SK-N-SH (cell line): ENCODE data around the gene PDIA6. TPM values are rescaled to one million over a fixed set of nuclear protein-coding genes. Genes with fewer than 3 reads are reported as not detected.

Experiments
- CTCF ChIA-PET: fragments of 300-600, 350-600 bp; formaldehyde crosslinking; extraction: SDS; loops from one replicate; lab custom pipeline; 2021; lab: Yijun Ruan, JAX
- POLR2A ChIA-PET: fragments of 350-600 bp; sonication (Branson Sonifier 250); formaldehyde crosslinking; extraction: SDS; loops from one replicate; lab custom pipeline; 2020; ENCODE audit warnings: antibody characterized with exemption, inconsistent platforms; lab: Yijun Ruan, JAX
- DNase-seq: peaks from one replicate; pipeline ENCODE4 v3.0.0; 2012
- H2AFZ ChIP-seq: fragments of 200-600 bp; sonication (generic); 2 replicates; pipeline ENCODE4 v1.8.1; 2016; ENCODE audit warnings: antibody characterized with exemption, mild to moderate bottlenecking, low read depth
- H3F3A ChIP-seq: fragments of 200-600 bp; sonication (generic); replicated peaks from 2 replicates; pipeline ENCODE3; 2016; ENCODE audit warnings: antibody characterized with exemption, mild to moderate bottlenecking; ENCODE audit not compliant: insufficient read depth
- H3K27ac ChIP-seq, 2 experiments: fragments of 200-500 bp in 1 of 2; fragments of 200-600 bp in 1 of 2; sonication (Bioruptor generic) in 1 of 2; sonication (generic), shearing (Covaris generic) in 1 of 2; 2 replicates each; pipeline versions ENCODE4 v1.5.1 to v1.6.1; 2014 to 2016; ENCODE audit warnings: low read depth in 2 of 2, inconsistent platforms in 1 of 2, low read length in 1 of 2, mild to moderate bottlenecking in 1 of 2, mixed read lengths in 1 of 2
- H3K27me3 ChIP-seq: fragments of 200-600 bp; sonication (generic), shearing (Covaris generic); 2 replicates; pipeline ENCODE4 v1.6.1; 2016; ENCODE audit warnings: mixed run types; ENCODE audit not compliant: insufficient read depth
- H3K36me3 ChIP-seq, 2 experiments: fragments of 200-500 bp in 1 of 2; fragments of 200-600 bp in 1 of 2; sonication (Bioruptor generic) in 1 of 2; sonication (generic) in 1 of 2; replicated peaks in 1 of 2; 2 replicates each; pipeline versions ENCODE3 to v1.5.1; 2014 to 2016; ENCODE audit warnings: low read length in 1 of 2, mild to moderate bottlenecking in 1 of 2; ENCODE audit not compliant: insufficient read depth in 2 of 2, control insufficient read depth in 1 of 2
- H3K4me1 ChIP-seq, 2 experiments: fragments of 200-500 bp in 1 of 2; fragments of 200-600 bp in 1 of 2; sonication (Bioruptor generic) in 1 of 2; sonication (generic), shearing (Covaris generic) in 1 of 2; 2 replicates each; pipeline versions ENCODE4 v1.5.1 to v1.6.1; 2014 to 2016; ENCODE audit warnings: low read depth in 1 of 2, low read length in 1 of 2, mixed run types in 1 of 2; ENCODE audit not compliant: insufficient read depth in 2 of 2, control insufficient read depth in 1 of 2
- H3K4me2 ChIP-seq: fragments of 200-600 bp; sonication (generic), shearing (Covaris generic); 2 replicates; pipeline ENCODE4 v1.6.1; 2017; ENCODE audit warnings: mixed run types
- H3K4me3 ChIP-seq, 2 experiments: fragments of 200-500 bp in 1 of 2; fragments of 200-600 bp in 1 of 2; sonication (Bioruptor generic) in 1 of 2; sonication (generic), shearing (Covaris generic) in 1 of 2; 2 replicates each; pipeline versions ENCODE4 v1.5.1 to v1.8.1; 2014 to 2016; ENCODE audit warnings: low read depth in 2 of 2, inconsistent platforms in 1 of 2, low read length in 1 of 2, mild to moderate bottlenecking in 1 of 2, mixed read lengths in 1 of 2, moderate library complexity in 1 of 2
- H3K79me2 ChIP-seq: fragments of 200-600 bp; sonication (generic); 2 replicates; pipeline ENCODE4 v1.8.1; 2017; ENCODE audit warnings: mild to moderate bottlenecking; ENCODE audit not compliant: insufficient read depth
- H3K9ac ChIP-seq: fragments of 200-600 bp; sonication (generic); 2 replicates; pipeline ENCODE4 v1.6.1; 2017; ENCODE audit warnings: mixed run types
- H3K9me2 ChIP-seq: fragments of 200-600 bp; sonication (generic); 2 replicates; pipeline ENCODE4 v1.6.1; 2017; ENCODE audit warnings: mixed run types
- H3K9me3 ChIP-seq: fragments of 200-600 bp; sonication (generic); 2 replicates; pipeline ENCODE4 v1.6.1; 2017; ENCODE audit warnings: mixed run types, mild to moderate bottlenecking, moderate library complexity
- H4K20me1 ChIP-seq: fragments of 200-600 bp; sonication (generic); 2 replicates; pipeline ENCODE4 v1.6.1; 2017; ENCODE audit warnings: mild to moderate bottlenecking, mixed run types; ENCODE audit not compliant: insufficient read depth
- EP300 ChIP-seq, 2 experiments: IDR thresholded peaks; 2 replicates each; pipeline versions ENCODE4 v1.4.0 to v1.6.1; 2012; ENCODE audit warnings: borderline replicate concordance in 1 of 2, low read depth in 1 of 2, low read length in 1 of 2
- GATA2 ChIP-seq: sonication (generic); formaldehyde crosslinking; IDR thresholded peaks from 2 replicates; pipeline ENCODE4 v1.5.0; 2020; ENCODE audit warnings: mild to moderate bottlenecking, missing genetic modification reagents
- MEF2A ChIP-seq: IDR thresholded peaks from 2 replicates; pipeline ENCODE4 v1.4.0; 2012; ENCODE audit warnings: low read depth, borderline replicate concordance
- MXI1 ChIP-seq: IDR thresholded peaks from 2 replicates; pipeline ENCODE4 v1.6.1; 2012; ENCODE audit warnings: mild to moderate bottlenecking, low read depth, low read length, improper control_type of control experiment
- NFIC ChIP-seq: IDR thresholded peaks from 2 replicates; pipeline ENCODE4 v1.4.0; 2012; ENCODE audit warnings: borderline replicate concordance
- NRF1 ChIP-seq: IDR thresholded peaks from 2 replicates; pipeline ENCODE4 v1.6.1; 2012; ENCODE audit warnings: low read depth, mild to moderate bottlenecking, low read length
- POLR2AphosphoS5 ChIP-seq: IDR thresholded peaks from 2 replicates; pipeline ENCODE4 v1.6.1; 2012; ENCODE audit warnings: low read depth, low read length
- RFX5 ChIP-seq: IDR thresholded peaks from 2 replicates; pipeline ENCODE4 v1.6.1; 2012; ENCODE audit warnings: mild to moderate bottlenecking, improper control_type of control experiment, low read length
- SMC3 ChIP-seq: IDR thresholded peaks from 2 replicates; pipeline ENCODE4 v1.6.1; 2012; ENCODE audit warnings: low read depth, low read length, improper control_type of control experiment
- TEAD4 ChIP-seq: IDR thresholded peaks from 2 replicates; pipeline ENCODE4 v1.4.0; 2012; ENCODE audit warnings: mild to moderate bottlenecking, borderline replicate concordance; ENCODE audit not compliant: insufficient read depth
- WGBS: methylation state at CpG from one replicate; pipeline ENCODE4 v1.1.6; 2017; ENCODE audit warnings: low lambda C conversion rate; 5-methylcytosine and 5-hydroxymethylcytosine counted together
- polyA plus RNA-seq, 3 experiments: library from polyadenylated mRNA; depleted of rRNA; stranded (reverse); fragments of >200 nt; gene quantifications; 2 replicates each; pipeline ENCODE4 v1.2.3, GENCODE V29; 2012
- TF ChIP-seq, protein P1 (sequence below): IDR thresholded peaks from 2 replicates; pipeline ENCODE4; 2012
- TF ChIP-seq, protein P2 (sequence below): fragments of 200-600 bp; sonication (generic); IDR thresholded peaks from 2 replicates; pipeline ENCODE4 v1.6.1; 2017; ENCODE audit warnings: antibody characterized with exemption, mild to moderate bottlenecking, moderate library complexity
- TF ChIP-seq, protein P3 (sequence below): fragments of 150-350 bp; IDR thresholded peaks from 2 replicates; pipeline ENCODE4 v1.6.1; 2016; ENCODE audit warnings: mild to moderate bottlenecking, low read depth, low read length
- TF ChIP-seq, protein P4 (sequence below): IDR thresholded peaks from 2 replicates; pipeline ENCODE4 v1.4.0; 2012; ENCODE audit warnings: low read depth, borderline replicate concordance
- TF ChIP-seq, protein P5 (sequence below): IDR thresholded peaks from 2 replicates; pipeline ENCODE4 v1.4.0; 2012; ENCODE audit warnings: low read depth, borderline replicate concordance

The PDIA6 gene
- polyA plus RNA-seq, 1 of the 3 experiments (the other 2 are of a cell fraction), result 325 TPM

DNA sequence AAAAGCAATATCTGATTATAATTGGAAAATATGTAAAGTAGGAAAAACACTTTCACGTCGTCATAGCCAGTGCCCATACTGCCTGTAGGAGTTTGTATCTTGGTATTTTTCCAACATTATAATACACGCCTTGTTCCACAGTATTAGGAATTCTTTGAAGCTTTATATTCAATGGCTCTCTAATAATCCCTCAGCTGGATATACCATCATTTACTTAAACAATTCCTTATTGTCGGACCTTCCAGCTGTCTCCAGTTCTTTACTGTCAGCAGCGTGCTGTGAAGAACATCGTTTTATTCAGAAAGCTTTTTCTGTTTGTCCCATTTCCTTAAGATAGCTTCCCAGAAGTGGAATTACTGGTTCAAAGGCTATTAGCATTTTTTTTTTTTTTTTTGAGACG lies 59.4 kb downstream of the PDIA6 start (continued):
- TF ChIP-seq, protein P1, sequence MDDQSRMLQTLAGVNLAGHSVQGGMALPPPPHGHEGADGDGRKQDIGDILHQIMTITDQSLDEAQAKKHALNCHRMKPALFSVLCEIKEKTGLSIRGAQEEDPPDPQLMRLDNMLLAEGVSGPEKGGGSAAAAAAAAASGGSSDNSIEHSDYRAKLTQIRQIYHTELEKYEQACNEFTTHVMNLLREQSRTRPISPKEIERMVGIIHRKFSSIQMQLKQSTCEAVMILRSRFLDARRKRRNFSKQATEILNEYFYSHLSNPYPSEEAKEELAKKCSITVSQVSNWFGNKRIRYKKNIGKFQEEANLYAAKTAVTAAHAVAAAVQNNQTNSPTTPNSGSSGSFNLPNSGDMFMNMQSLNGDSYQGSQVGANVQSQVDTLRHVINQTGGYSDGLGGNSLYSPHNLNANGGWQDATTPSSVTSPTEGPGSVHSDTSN, result no peak

DNA sequence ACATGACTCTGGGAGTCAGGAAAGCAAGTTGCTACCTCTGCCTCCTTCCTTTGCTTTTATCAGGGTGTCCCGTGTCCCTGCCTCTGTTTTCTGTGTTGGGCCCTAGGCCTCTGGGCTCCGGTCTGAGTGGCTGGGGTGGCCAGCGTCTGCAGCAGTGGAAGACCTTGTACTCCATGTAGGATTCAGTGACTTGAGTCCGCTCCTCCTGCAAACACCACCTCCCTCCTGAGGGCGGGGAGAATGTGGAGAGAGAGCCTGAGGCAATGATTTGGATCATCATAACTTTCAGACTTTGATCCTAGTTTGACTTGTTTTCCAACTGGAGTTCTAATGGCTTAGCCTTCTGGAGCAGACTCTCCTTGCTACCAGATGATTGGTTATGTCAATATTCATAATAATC lies 60.3 kb downstream of the PDIA6 start:
- ChIA-PET POLR2A (no interaction called here), CTCF (no interaction called here)
- Histone ChIP-seq H3K4me2 (no peak overlapping the region), H4K20me1 (no peaks in the 10 kb centered on the region), H3K27me3 (no peaks in the 10 kb centered on the region; the same call in 1 of the 2 replicates), H3K4me1 (no peaks in the 10 kb centered on the region), H3K9me3 (no peaks in the 10 kb centered on the region), H3K36me3 (no peaks in the 10 kb centered on the region), H3F3A (no peaks in the 10 kb centered on the region), H3K9me2 (no peaks in the 10 kb centered on the region), H3K4me3 (no peak overlapping the region), H2AFZ (no peak overlapping the region), H3K27ac (no peak overlapping the region), H3K79me2 (no peaks in the 10 kb centered on the region), H3K9ac (no peak overlapping the region)
- TF ChIP-seq MXI1, result no peak
- TF ChIP-seq POLR2AphosphoS5, result no peak
- TF ChIP-seq, protein P2, sequence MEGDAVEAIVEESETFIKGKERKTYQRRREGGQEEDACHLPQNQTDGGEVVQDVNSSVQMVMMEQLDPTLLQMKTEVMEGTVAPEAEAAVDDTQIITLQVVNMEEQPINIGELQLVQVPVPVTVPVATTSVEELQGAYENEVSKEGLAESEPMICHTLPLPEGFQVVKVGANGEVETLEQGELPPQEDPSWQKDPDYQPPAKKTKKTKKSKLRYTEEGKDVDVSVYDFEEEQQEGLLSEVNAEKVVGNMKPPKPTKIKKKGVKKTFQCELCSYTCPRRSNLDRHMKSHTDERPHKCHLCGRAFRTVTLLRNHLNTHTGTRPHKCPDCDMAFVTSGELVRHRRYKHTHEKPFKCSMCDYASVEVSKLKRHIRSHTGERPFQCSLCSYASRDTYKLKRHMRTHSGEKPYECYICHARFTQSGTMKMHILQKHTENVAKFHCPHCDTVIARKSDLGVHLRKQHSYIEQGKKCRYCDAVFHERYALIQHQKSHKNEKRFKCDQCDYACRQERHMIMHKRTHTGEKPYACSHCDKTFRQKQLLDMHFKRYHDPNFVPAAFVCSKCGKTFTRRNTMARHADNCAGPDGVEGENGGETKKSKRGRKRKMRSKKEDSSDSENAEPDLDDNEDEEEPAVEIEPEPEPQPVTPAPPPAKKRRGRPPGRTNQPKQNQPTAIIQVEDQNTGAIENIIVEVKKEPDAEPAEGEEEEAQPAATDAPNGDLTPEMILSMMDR, result no peak
- TF ChIP-seq NFIC, result no peak
- TF ChIP-seq, protein P3, sequence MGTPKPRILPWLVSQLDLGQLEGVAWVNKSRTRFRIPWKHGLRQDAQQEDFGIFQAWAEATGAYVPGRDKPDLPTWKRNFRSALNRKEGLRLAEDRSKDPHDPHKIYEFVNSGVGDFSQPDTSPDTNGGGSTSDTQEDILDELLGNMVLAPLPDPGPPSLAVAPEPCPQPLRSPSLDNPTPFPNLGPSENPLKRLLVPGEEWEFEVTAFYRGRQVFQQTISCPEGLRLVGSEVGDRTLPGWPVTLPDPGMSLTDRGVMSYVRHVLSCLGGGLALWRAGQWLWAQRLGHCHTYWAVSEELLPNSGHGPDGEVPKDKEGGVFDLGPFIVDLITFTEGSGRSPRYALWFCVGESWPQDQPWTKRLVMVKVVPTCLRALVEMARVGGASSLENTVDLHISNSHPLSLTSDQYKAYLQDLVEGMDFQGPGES, result no peak
- no peak for TF ChIP-seq SMC3
- TF ChIP-seq, protein P4, sequence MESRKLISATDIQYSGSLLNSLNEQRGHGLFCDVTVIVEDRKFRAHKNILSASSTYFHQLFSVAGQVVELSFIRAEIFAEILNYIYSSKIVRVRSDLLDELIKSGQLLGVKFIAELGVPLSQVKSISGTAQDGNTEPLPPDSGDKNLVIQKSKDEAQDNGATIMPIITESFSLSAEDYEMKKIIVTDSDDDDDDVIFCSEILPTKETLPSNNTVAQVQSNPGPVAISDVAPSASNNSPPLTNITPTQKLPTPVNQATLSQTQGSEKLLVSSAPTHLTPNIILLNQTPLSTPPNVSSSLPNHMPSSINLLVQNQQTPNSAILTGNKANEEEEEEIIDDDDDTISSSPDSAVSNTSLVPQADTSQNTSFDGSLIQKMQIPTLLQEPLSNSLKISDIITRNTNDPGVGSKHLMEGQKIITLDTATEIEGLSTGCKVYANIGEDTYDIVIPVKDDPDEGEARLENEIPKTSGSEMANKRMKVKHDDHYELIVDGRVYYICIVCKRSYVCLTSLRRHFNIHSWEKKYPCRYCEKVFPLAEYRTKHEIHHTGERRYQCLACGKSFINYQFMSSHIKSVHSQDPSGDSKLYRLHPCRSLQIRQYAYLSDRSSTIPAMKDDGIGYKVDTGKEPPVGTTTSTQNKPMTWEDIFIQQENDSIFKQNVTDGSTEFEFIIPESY, result no peak
- TF ChIP-seq RFX5, result no peak
- TF ChIP-seq, protein P5, sequence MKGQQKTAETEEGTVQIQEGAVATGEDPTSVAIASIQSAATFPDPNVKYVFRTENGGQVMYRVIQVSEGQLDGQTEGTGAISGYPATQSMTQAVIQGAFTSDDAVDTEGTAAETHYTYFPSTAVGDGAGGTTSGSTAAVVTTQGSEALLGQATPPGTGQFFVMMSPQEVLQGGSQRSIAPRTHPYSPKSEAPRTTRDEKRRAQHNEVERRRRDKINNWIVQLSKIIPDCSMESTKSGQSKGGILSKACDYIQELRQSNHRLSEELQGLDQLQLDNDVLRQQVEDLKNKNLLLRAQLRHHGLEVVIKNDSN, result no peak
- no peak for TF ChIP-seq GATA2
- TF ChIP-seq MEF2A, result no peak
- no peak for TF ChIP-seq NRF1
- no peak for TF ChIP-seq TEAD4
- TF ChIP-seq EP300 (IDR thresholded peaks at IDR 0.05; ENCODE audit: borderline replicate concordance in 1 of 2, low read depth in 1 of 2, low read length in 1 of 2), result no peak
- DNase-seq, result no peak
- WGBS, result 69% methylated on average over 5 of the region's 5 CpGs
